Thyroid gland (tissue), 4 donors: Measurements from ENCODE around the gene IL22RA1.

Source experiments
- CTCF ChIP-seq, 6 experiments: fragments of 200-600 bp in 3 of 6; fragments of 450-650 bp in 3 of 6; sonication (generic) in 3 of 6; IDR thresholded peaks; one replicate each; pipeline ENCODE4 v1.5.1; 2016 to 2019; ENCODE audit warnings: antibody characterized with exemption in 6 of 6, mild to moderate bottlenecking in 2 of 6, inconsistent platforms in 1 of 6, moderate library complexity in 1 of 6
- POLR2A ChIP-seq, 2 donors: fragments of 450-650 bp; IDR thresholded peaks; one replicate each; pipeline ENCODE4 v1.6.1; 2017; ENCODE audit warnings: antibody characterized with exemption in 2 of 2, mild to moderate bottlenecking in 2 of 2, moderate library complexity in 1 of 2

GRCh38 chr1:24117722-24118409 lies 25.1 kb downstream of the IL22RA1 start:
- TF ChIP-seq CTCF (IDR thresholded peaks at IDR 0.05) (no peak), POLR2A (IDR thresholded peaks at IDR 0.05) (no peak)
